GM13977 (cell line): Measurements from ENCODE around the gene SERPIND1.
"Not testable (repeated sequence)": the region's sequence is repeated elsewhere in the genome, so short reads cannot be mapped to it uniquely, and the experiment has no call there.

Experiments used
- DNase-seq: peaks from one replicate; pipeline ENCODE4 v3.0.0; 2012; ENCODE audit warnings: low spot score
- CTCF ChIP-seq: IDR thresholded peaks from 2 replicates; pipeline ENCODE4 v1.5.1; 2012; ENCODE audit warnings: mild to moderate bottlenecking, control low read depth; ENCODE audit not compliant: insufficient read depth; ENCODE audit errors: extremely low read depth, missing control alignments
- in situ Hi-C: fragments of 300-500 bp; cut with MboI; formaldehyde crosslinking; loops from one replicate; pipeline ENCODE4 v1.12.0; 2022; ENCODE audit warnings: low sequenced_read_pairs, low pct_unique_long_range_greater_than_20kb, mixed read lengths, inconsistent platforms; ENCODE audit not compliant: unreplicated experiment

Gene SERPIND1

GRCh38 chr22:20823264-20823663 lies 49.4 kb downstream of the SERPIND1 start:
- DNase-seq: no peak
- no peak for TF ChIP-seq CTCF
- in situ Hi-C loops: no loop called here

DNA sequence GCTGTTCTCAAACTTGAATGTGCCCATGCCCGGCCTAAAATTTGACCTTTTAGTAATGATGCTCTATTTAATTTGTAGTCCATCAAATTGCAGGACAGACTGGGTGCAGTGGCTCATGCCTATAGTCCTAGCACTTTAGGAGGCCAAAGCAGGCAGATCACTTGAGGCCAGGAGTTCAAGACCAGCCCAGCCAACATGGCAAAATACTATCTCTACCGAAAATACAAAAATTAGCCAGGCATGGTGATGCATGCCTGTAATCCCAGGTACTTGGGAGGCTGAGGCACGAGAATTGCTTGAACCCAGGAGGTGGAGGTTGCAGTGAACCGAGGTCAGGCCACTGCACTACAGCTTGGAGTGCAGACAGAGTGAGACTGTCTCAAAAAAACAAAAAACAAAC lies 51.3 kb downstream of the SERPIND1 start:
- in situ Hi-C loops, DNase-seq: not testable (repeated sequence)

DNA sequence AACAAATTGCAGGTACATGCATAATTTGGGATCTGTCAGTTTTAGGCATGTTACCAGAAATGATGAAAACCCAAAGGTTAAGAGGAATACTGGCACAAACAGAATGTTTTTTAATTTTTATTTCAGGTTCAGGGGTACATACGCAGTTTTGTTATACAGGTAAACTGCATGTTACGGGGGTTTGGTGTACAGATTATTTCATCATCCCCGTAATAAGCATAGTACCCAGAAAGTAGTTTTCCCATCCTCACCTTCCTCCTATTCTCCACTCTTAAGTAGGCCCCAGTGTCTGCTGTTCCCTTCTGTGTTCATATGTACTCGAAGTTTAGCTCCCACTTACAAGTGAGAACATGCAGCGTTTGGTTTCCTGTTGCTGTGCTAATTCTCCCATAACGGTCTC lies 51.7 kb downstream of the SERPIND1 start:
- in situ Hi-C loops: no loop called here
- TF ChIP-seq CTCF: no peak
- no peak for DNase-seq

DNA sequence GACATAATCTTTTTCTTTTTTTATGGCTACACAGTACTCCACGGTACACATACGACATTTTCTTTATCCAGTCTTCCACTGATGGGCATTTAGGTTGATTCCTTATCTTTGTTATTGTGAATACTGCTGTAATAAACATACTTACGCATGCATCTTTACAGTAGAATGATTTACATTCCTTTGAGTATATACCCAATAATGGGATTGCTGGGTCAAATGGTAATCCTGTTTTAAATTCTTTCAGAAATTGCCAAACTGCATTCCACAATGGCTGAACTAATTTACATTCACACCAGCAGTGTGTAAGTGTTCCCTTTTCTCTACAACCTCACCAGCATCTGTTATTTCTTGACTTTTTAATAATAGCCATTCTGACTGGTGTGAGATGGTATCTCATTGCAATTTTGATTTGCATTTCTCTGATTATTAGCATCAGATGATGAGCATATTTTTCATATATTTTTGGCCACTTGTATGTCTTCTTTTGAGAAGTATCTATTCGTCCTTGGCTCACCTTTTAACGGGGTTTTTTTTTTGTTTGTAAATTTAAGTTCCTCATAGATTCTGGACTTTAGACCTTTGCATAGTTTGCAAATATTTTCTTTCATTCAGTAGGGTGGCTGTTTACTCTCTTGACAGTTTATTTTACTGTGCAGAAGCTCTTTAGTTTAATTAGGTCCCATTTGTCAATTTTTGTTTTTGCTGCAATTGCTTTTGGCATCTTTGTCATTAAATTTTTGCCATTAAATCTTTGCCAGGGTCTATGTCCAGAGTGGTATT lies 52.6 kb downstream of the SERPIND1 start:
- in situ Hi-C loops, DNase-seq: not testable (repeated sequence)

DNA sequence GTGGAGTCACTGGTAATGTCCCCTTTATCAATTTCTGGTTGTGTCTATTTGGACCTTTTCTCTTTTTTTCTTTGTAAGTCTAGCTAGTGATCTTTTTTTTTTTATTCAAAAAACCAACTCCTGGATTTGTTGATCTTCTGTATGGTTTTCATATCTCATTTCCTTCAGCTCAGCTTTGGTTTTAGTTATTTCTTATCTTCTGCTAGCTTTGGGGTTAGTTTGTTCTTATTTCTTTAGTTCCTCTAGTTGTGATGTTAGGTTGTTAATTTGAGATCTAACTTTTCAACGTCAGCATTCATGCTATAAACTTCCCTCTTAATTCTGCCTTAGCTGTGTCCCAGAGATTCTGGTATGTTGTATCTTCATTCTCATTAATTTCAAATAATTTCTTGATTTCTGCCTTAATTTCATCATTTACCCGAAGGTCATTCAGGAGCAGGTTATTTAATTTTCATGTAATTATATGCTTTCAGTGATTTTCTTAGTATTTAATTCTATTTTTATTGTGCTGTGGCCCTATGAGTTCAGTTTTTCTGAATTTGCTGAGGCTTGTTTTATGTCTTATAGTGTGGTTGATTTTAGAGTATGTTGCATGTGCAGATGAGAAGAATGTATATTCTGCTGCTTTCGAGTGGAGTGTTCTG lies 55.7 kb downstream of the SERPIND1 start:
- in situ Hi-C loops: no loop called here
- TF ChIP-seq CTCF: no peak
- DNase-seq: no peak

DNA sequence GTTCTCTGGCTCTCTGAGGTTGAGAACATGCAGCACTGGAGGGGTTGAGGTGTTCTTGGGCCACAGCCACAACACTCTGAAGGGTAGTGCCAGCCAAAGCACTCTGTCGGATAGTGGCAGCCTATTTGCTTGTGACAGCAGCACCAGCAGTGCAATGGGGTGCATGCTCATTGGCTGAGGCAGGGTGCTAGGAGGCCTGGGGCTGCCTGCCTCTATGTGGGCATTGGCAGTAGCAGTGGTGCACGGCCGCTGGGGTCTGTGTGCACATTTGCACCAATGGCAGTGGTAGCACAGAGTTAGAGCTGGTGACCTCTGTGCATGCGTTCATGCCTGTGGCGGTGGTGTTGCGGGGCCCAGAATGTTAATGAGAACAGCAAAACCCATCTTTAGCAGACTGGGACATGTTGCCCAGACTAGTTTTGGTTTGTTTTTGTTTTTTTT lies 59.3 kb downstream of the SERPIND1 start:
- DNase-seq: no peak
- TF ChIP-seq CTCF: no peak
- in situ Hi-C loops: no loop called here

DNA sequence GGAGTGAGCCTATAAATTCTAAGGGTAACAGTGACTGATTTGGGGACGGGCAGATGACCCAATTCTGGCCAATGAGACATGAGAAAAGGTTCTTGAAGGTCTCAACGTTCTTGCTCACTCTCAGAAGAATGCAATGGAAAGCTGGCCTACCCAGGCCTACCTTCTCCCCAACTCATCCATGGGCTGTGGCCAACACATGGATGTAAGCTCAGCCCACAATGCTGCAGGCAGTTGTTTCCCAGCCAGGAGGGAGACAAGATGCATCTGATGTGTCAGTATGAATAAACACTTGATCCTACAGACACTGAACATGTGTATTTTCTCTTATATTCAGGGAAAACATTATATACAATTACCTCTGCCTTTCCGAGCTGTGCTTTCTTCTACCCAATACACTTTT lies 60.3 kb downstream of the SERPIND1 start:
- no peak for DNase-seq
- in situ Hi-C loops: no loop called here
- TF ChIP-seq CTCF: no peak
